GM19372 (cell line): ENCODE measurements around the gene AEBP1.

Experiments
- ATAC-seq: cut with Tn5 transposase; IDR thresholded peaks from one replicate; pipeline ENCODE4 v1.9.1; 2021; ENCODE audit warnings: mild to moderate bottlenecking, low read depth, moderate library complexity; ENCODE audit not compliant: unreplicated experiment

AEBP1 gene

GRCh38 chr7:44151956-44152355 is 47.8 kb downstream of the AEBP1 start:
- ATAC-seq, result no peak

GRCh38 chr7:44152971-44153947 is 49.1 kb downstream of the AEBP1 start:
- no peak for ATAC-seq

- ATAC-seq, result no peak
These were observed 49.8 kb downstream of the AEBP1 start for GRCh38 chr7:44153948-44154335.

- ATAC-seq, result no peak
These were observed 50.6 kb downstream of the AEBP1 start for GRCh38 chr7:44154703-44155102.

GRCh38 chr7:44155191-44156185 is 51.3 kb downstream of the AEBP1 start:
- no peak for ATAC-seq

GRCh38 chr7:44156453-44157010 is 52.4 kb downstream of the AEBP1 start:
- ATAC-seq, result no peak

GRCh38 chr7:44157116-44158080 is 53.3 kb downstream of the AEBP1 start:
- ATAC-seq, result no peak

GRCh38 chr7:44158096-44158872 is 54.1 kb downstream of the AEBP1 start:
- no peak for ATAC-seq

- no peak for ATAC-seq
These were observed 54.9 kb downstream of the AEBP1 start for GRCh38 chr7:44158873-44159631.

- ATAC-seq, result no peak
These were observed 55.9 kb downstream of the AEBP1 start for GRCh38 chr7:44159824-44160630.

- no peak for ATAC-seq
These were observed 57.2 kb downstream of the AEBP1 start for GRCh38 chr7:44161371-44161770.

GRCh38 chr7:44162179-44162578 is 58.0 kb downstream of the AEBP1 start:
- no peak for ATAC-seq

GRCh38 chr7:44162785-44163395 is 58.7 kb downstream of the AEBP1 start:
- no peak for ATAC-seq

- ATAC-seq, result no peak
These were observed 59.4 kb downstream of the AEBP1 start for GRCh38 chr7:44163591-44163990.
